Activated CD8-positive, alpha-beta memory T cell treated with anti-CD3 and anti-CD28 coated beads for 36 hours (primary cell): ENCODE results near the gene CNTD1. TPM values are rescaled to one million over a fixed set of nuclear protein-coding genes. Genes with fewer than 3 reads are reported as not detected.

Experiments used
- CTCF ChIA-PET: fragments of 350-600 bp; sonication (Branson Sonifier 250); formaldehyde crosslinking; loops from one replicate; lab custom pipeline; 2021; ENCODE audit warnings: antibody characterized with exemption; lab: Charles Lee
- POLR2A ChIA-PET: fragments of 350-600 bp; sonication (Branson Sonifier 250); formaldehyde crosslinking; loops from one replicate; lab custom pipeline; 2021; ENCODE audit warnings: antibody characterized with exemption; lab: Charles Lee
- total RNA-seq, 2 experiments: library from RNA; stranded (reverse); gene quantifications; one replicate each; pipeline ENCODE4 v1.2.3, GENCODE V29; 2021

Gene CNTD1
- total RNA-seq, 2 experiments from 2014 or later: not detected

- ChIA-PET POLR2A (interaction anchor here (0.6 to 1.3 kb wide), 4 partner anchors 7 to 165 kb away, joined by 3 to 6 read pairs (median 4); partner anchors contain the start of genes RETREG3 and TUBG1), CTCF (interaction anchor here (0.6 to 3.8 kb wide), 5 partner anchors 11 to 196 kb away, joined by 3 to 26 read pairs (median 5); partner anchors contain the start of genes BECN1, CNTD1 and COA3)
These were observed 24.5 kb upstream of the CNTD1 start for GRCh38 chr17:42774066-42774745.

- ChIA-PET CTCF (interaction anchor here (3.8 kb wide), 1 partner anchor 12 kb away, joined by 26 read pairs; no protein-coding TSS in a partner anchor), POLR2A (no interaction called here)
These were observed 23.0 kb upstream of the CNTD1 start for GRCh38 chr17:42775534-42776098.

- POLR2A ChIA-PET: interaction anchor here (0.6 kb wide), 1 partner anchor 57 kb away, joined by 3 read pairs; no protein-coding TSS in a partner anchor
- CTCF ChIA-PET: no interaction called here
These were observed 20.1 kb upstream of the CNTD1 start for GRCh38 chr17:42778570-42778969.

- ChIA-PET CTCF (no interaction called here), POLR2A (no interaction called here)
These were observed 19.2 kb upstream of the CNTD1 start for GRCh38 chr17:42779304-42779935.

- ChIA-PET POLR2A (interaction anchor here (0.8 kb wide), 1 partner anchor 7 kb away, joined by 3 read pairs; the partner anchor contains the start of gene VPS25), CTCF (interaction anchor here (0.5 kb wide), 1 partner anchor 13 kb away, joined by 5 read pairs; no protein-coding TSS in a partner anchor)
These were observed 18.5 kb upstream of the CNTD1 start, which contains the start of gene WNK4 for GRCh38 chr17:42779936-42780850. Gene WNK4 (plus strand): TSS chr17:42780610. CDS start chr17:42780699, 89 bp downstream.

GRCh38 chr17:42780851-42781638 is 17.6 kb upstream of the CNTD1 start:
- CTCF ChIA-PET: interaction anchor here (0.5 kb wide), 1 partner anchor 14 kb away, joined by 5 read pairs; no protein-coding TSS in a partner anchor

GRCh38 chr17:42781639-42782165 is 17.0 kb upstream of the CNTD1 start:
- POLR2A ChIA-PET: interaction anchor here (1.0 kb wide), 1 partner anchor 8 kb away, joined by 4 read pairs; the partner anchor contains the start of gene VPS25
- CTCF ChIA-PET: no interaction called here

More at GRCh38 chr17:42780851-42781638, 17.6 kb upstream of the CNTD1 start:
- POLR2A ChIA-PET: interaction anchor here (0.8 to 1.0 kb wide), 2 partner anchors 8 kb away, joined by 3 to 4 read pairs; partner anchors contain the start of gene VPS25

GRCh38 chr17:42782166-42783061 is 16.2 kb upstream of the CNTD1 start:
- ChIA-PET CTCF (no interaction called here), POLR2A (interaction anchor here (1.0 kb wide), 1 partner anchor 9 kb away, joined by 4 read pairs; the partner anchor contains the start of gene VPS25)

- CTCF ChIA-PET: no interaction called here
- POLR2A ChIA-PET: no interaction called here
These were observed 15.4 kb upstream of the CNTD1 start for GRCh38 chr17:42783062-42783790.

GRCh38 chr17:42783791-42784138 is 14.9 kb upstream of the CNTD1 start:
- CTCF ChIA-PET: no interaction called here
- POLR2A ChIA-PET: no interaction called here

GRCh38 chr17:42784409-42784808 is 14.3 kb upstream of the CNTD1 start:
- CTCF ChIA-PET: interaction anchor here (0.5 kb wide), 1 partner anchor 15 kb away, joined by 4 read pairs; no protein-coding TSS in a partner anchor

GRCh38 chr17:42784811-42785592 is 13.7 kb upstream of the CNTD1 start:
- ChIA-PET CTCF (interaction anchor here (0.5 to 1.1 kb wide), 4 partner anchors 12 to 206 kb away, joined by 3 to 4 read pairs (median 4); no protein-coding TSS in a partner anchor), POLR2A (no interaction called here)

More at GRCh38 chr17:42784409-42784808, 14.3 kb upstream of the CNTD1 start:
- POLR2A ChIA-PET: no interaction called here

- CTCF ChIA-PET: interaction anchor here (1.0 kb wide), 1 partner anchor 24 kb away, joined by 3 read pairs; no protein-coding TSS in a partner anchor
- POLR2A ChIA-PET: interaction anchor here (0.9 kb wide), 1 partner anchor 9 kb away, joined by 3 read pairs; no protein-coding TSS in a partner anchor
These were observed 11.4 kb upstream of the CNTD1 start for GRCh38 chr17:42787266-42787665.

- ChIA-PET CTCF (interaction anchor here (0.5 to 1.7 kb wide), 2 partner anchors 28 to 156 kb away, joined by 3 to 4 read pairs; no protein-coding TSS in a partner anchor), POLR2A (no interaction called here)
These were observed 6.7 kb upstream of the CNTD1 start for GRCh38 chr17:42791948-42792347.

GRCh38 chr17:42792545-42792944 is 6.1 kb upstream of the CNTD1 start:
- CTCF ChIA-PET: no interaction called here

More at GRCh38 chr17:42792545-42792944, 6.1 kb upstream of the CNTD1 start:
- POLR2A ChIA-PET: no interaction called here
